Keratinocyte (primary cell): ENCODE data around the gene ZNF678.

Source experiments
- CTCF ChIP-seq, 3 experiments: IDR thresholded peaks in 1 of 3; conservative IDR thresholded peaks in 1 of 3; optimal IDR thresholded peaks in 1 of 3; 2 replicates in 2 of 3; 3 replicates in 1 of 3; pipeline versions ENCODE3 to v1.5.1; 2011; ENCODE audit warnings: low read length in 3 of 3, mild to moderate bottlenecking in 3 of 3, moderate library complexity in 2 of 3, control low read depth in 1 of 3, inconsistent platforms in 1 of 3; ENCODE audit not compliant: insufficient read depth in 2 of 3; ENCODE audit errors: extremely low read depth in 1 of 3
- EZH2 ChIP-seq: IDR thresholded peaks from one replicate; pipeline ENCODE4 v1.6.1; 2012; ENCODE audit warnings: inconsistent platforms, mild to moderate bottlenecking, low read length, moderate library complexity

DNA sequence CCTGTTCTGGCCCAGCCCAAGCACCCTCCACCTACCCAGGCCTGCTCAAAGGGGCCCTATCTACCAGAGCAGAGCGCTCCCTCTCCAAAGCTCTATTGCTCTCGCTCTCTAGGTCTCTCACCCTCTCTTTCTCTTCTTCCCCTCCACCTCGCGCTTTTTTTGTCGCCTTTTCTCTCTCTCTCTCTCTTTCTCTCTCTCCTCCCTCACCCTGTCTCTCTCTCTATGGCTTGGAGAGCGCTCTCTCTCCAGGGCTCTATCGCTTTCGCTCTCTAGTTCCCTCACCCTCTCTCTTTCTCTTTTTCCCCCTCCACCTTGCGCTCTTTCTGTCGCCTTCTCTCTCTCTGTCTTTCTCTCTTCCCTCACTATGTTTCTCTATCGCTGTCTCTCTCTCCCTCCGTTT, 3.4 kb upstream of the ZNF678 start:
- TF ChIP-seq CTCF (optimal IDR thresholded peaks at IDR 0.05 in 1 of 3, IDR thresholded peaks at IDR 0.05 in 1 of 3, conservative IDR thresholded peaks at IDR 0.05 in 1 of 3; ENCODE audit: extremely low read depth in 1 of 3, insufficient read depth in 2 of 3, low read length in 3 of 3) (no peak), EZH2 (no peak)
